Activated CD8-positive, alpha-beta T cell treated with anti-CD3 and anti-CD28 coated beads for 36 hours (primary cell): ENCODE data around the gene FSHR. TPM values are rescaled to one million over a fixed set of nuclear protein-coding genes. Genes with fewer than 3 reads are reported as not detected.

Source experiments
- ATAC-seq: fragments of 200-7000 bp; cut with Tn5 transposase; one replicate; pipeline ENCODE4 v1.10.0; 2021; ENCODE audit warnings: mild to moderate bottlenecking, moderate library complexity
- CTCF ChIA-PET: fragments of 350-600 bp; sonication (Branson Sonifier 250); formaldehyde crosslinking; loops from one replicate; lab custom pipeline; 2021; ENCODE audit warnings: antibody characterized with exemption; lab: Charles Lee
- POLR2A ChIA-PET: fragments of 350-600 bp; sonication (Branson Sonifier 250); formaldehyde crosslinking; loops from one replicate; lab custom pipeline; 2021; ENCODE audit warnings: antibody characterized with exemption; lab: Charles Lee
- DNase-seq: peaks from one replicate; pipeline ENCODE4 v3.0.0-alpha.2; 2020
- H3K27ac Mint-ChIP-seq: one replicate; pipeline ENCODE4 v1.8.0; 2021; ENCODE audit warnings: mild to moderate bottlenecking, mixed read lengths
- H3K27me3 Mint-ChIP-seq: one replicate; pipeline ENCODE4 v1.8.0; 2021; ENCODE audit warnings: mixed read lengths
- H3K36me3 Mint-ChIP-seq: one replicate; pipeline ENCODE4 v1.8.0; 2021; ENCODE audit warnings: low read depth, mixed read lengths
- H3K4me1 Mint-ChIP-seq: one replicate; pipeline ENCODE4 v1.8.0; 2021; ENCODE audit warnings: low read depth, mixed read lengths
- H3K4me3 Mint-ChIP-seq: one replicate; pipeline ENCODE4 v1.8.0; 2021; ENCODE audit warnings: mild to moderate bottlenecking, moderate library complexity, mixed read lengths
- H3K9me3 Mint-ChIP-seq: one replicate; pipeline ENCODE4 v1.8.0; 2021; ENCODE audit warnings: mixed read lengths
- intact Hi-C: fragments of 100-400 bp; cut with micrococcal nuclease; formaldehyde crosslinking; loops from one replicate; pipeline ENCODE4 v1.10.0; 2022
- total RNA-seq, 2 experiments: library from RNA; stranded (reverse); gene quantifications; one replicate each; pipeline ENCODE4 v1.2.3, GENCODE V29; 2021
- TF ChIP-seq, protein P1 (sequence below): fragments of 200-600 bp; IDR thresholded peaks from one replicate; pipeline ENCODE4 v1.8.0; 2022; ENCODE audit warnings: antibody characterized with exemption, mild to moderate bottlenecking

Gene FSHR
- total RNA-seq, 2 experiments from 2014 or later, result not detected

DNA sequence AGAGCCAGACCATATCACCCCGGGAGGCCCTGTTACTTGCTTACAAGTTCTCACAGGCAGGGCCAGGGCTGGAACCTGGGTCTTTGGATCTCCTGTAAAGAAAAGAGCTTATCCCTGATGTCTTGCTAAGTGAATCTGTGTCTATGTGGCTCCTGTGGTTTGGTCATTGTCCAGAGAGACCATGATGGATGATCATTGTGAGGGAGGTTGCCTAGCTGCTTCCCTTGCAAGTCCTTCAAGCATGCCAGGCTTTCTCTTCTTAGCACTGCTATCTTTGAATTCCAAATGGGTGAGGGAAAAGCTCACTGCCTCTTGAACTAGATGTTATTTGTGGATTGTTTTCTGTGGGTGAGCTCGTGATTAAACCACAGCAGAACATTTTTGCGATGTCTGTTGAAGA, 151.6 kb downstream of the FSHR start:
- intact Hi-C loops, result no loop called here
- TF ChIP-seq, protein P1, sequence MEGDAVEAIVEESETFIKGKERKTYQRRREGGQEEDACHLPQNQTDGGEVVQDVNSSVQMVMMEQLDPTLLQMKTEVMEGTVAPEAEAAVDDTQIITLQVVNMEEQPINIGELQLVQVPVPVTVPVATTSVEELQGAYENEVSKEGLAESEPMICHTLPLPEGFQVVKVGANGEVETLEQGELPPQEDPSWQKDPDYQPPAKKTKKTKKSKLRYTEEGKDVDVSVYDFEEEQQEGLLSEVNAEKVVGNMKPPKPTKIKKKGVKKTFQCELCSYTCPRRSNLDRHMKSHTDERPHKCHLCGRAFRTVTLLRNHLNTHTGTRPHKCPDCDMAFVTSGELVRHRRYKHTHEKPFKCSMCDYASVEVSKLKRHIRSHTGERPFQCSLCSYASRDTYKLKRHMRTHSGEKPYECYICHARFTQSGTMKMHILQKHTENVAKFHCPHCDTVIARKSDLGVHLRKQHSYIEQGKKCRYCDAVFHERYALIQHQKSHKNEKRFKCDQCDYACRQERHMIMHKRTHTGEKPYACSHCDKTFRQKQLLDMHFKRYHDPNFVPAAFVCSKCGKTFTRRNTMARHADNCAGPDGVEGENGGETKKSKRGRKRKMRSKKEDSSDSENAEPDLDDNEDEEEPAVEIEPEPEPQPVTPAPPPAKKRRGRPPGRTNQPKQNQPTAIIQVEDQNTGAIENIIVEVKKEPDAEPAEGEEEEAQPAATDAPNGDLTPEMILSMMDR, result no peak
- Mint-ChIP-seq H3K9me3 (no peaks in the 10 kb centered on the region), H3K27ac (no peak overlapping the region), H3K27me3 (no peaks in the 10 kb centered on the region), H3K36me3 (no peaks in the 10 kb centered on the region), H3K4me3 (no peak overlapping the region), H3K4me1 (no peaks in the 10 kb centered on the region)
- DNase-seq (no peak), ATAC-seq (no peak)
- ChIA-PET POLR2A (no interaction called here), CTCF (no interaction called here)

- Mint-ChIP-seq H3K36me3 (no peaks in the 10 kb centered on the region), H3K27me3 (no peaks in the 10 kb centered on the region), H3K9me3 (no peaks in the 10 kb centered on the region), H3K4me1 (no peaks in the 10 kb centered on the region), H3K27ac (no peak overlapping the region), H3K4me3 (no peak overlapping the region)
- TF ChIP-seq, protein P1, result no peak
- no peak for DNase-seq
- no peak for ATAC-seq
- POLR2A ChIA-PET, result no interaction called here
- intact Hi-C loops, result no loop called here
- CTCF ChIA-PET, result no interaction called here
Measured at GRCh38 chr2:49000695-49001094, 153.6 kb downstream of the FSHR start.

DNA sequence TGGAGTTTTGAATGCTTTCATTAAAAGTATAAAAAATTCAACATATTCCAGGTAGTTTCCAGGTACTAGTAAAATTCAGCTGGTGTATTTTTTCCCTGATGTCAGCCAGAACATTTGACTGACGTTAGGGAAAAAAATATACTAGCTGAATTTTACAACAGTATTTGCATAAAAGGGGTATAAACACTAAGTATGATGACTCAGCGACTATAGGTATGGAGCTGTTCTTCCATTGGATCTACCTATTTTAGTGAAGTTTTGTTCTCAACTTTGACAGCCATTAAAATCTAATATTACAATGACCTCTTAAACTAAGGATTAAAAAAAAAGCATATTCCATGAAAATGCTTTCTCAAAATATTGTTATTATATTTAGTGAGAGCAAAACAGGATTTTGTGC, 155.9 kb downstream of the FSHR start:
- H3K36me3 Mint-ChIP-seq, result no peaks in the 10 kb centered on the region
- POLR2A ChIA-PET, result no interaction called here
- no peak overlapping the region for H3K27ac Mint-ChIP-seq
- no peaks in the 10 kb centered on the region for H3K27me3 Mint-ChIP-seq
- CTCF ChIA-PET, result no interaction called here
- H3K4me3 Mint-ChIP-seq, result no peak overlapping the region
- H3K4me1 Mint-ChIP-seq, result no peaks in the 10 kb centered on the region
- DNase-seq, result no peak
- ATAC-seq, result no peak
- intact Hi-C loops, result no loop called here
- no peaks in the 10 kb centered on the region for H3K9me3 Mint-ChIP-seq
- TF ChIP-seq, protein P1, result no peak

GRCh38 chr2:48993576-48993975, 160.7 kb downstream of the FSHR start:
- intact Hi-C loops, result no loop called here
- ChIA-PET CTCF (no interaction called here), POLR2A (no interaction called here)
- no peaks in the 10 kb centered on the region for H3K27me3 Mint-ChIP-seq
- no peak overlapping the region for H3K27ac Mint-ChIP-seq
- no peaks in the 10 kb centered on the region for H3K9me3 Mint-ChIP-seq
- no peak overlapping the region for H3K4me3 Mint-ChIP-seq
- H3K4me1 Mint-ChIP-seq, result no peaks in the 10 kb centered on the region
- no peak for DNase-seq
- TF ChIP-seq, protein P1, result no peak
- H3K36me3 Mint-ChIP-seq, result no peaks in the 10 kb centered on the region
- ATAC-seq, result no peak

DNA sequence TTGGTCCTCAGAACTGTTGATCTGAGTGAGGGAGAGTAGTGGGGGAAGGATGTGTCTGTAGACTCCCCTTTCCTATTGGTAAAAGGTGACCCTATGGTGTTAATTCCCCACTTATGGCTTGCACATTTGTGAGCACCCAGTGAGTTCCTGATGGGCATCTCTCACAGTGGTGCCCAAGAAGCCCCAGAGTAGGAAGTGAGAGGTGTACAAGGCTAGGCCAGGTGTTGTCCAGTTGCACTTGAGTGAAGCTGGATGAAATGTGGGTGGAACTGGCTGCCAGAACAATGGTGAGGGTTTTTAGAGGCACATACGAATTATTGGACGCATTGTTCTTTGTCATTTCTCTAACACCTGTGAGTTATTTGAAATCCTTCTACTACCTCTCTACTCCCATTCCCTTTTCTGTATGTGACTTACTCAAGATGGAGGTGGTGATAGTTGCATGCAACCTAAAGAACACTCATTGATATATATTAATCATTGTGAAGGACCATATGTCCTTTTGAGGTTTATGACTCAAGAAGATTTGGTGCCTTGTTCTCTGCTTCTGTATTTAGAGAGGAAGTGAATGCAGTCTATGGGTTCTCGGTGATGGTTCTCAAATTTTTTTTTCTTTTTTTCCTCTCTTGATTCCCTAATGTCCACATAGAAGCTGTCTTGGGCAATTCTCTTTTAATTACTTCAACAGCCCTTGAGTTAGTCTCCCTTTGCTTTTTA, 162.7 kb downstream of the FSHR start:
- Mint-ChIP-seq H3K4me3 (no peak overlapping the region), H3K4me1 (no peaks in the 10 kb centered on the region), H3K9me3 (no peaks in the 10 kb centered on the region), H3K27ac (no peak overlapping the region), H3K36me3 (no peaks in the 10 kb centered on the region), H3K27me3 (no peaks in the 10 kb centered on the region)
- ChIA-PET POLR2A (no interaction called here), CTCF (no interaction called here)
- DNase-seq (no peak), ATAC-seq (no peak)
- intact Hi-C loops, result no loop called here
- TF ChIP-seq, protein P1, result no peak
